Left colon (tissue), 2 donors: Measurements from ENCODE around the gene TREH. TPM values are rescaled to one million over a fixed set of nuclear protein-coding genes. Genes with fewer than 3 reads are reported as not detected.
"Not testable (repeated sequence)": the region's sequence is repeated elsewhere in the genome, so short reads cannot be mapped to it uniquely, and the experiment has no call there.

ENCODE experiments used
- ATAC-seq: fragments of 200-7000 bp; cut with Tn5 transposase; one replicate; pipeline ENCODE4 v1.9.1; 2020; ENCODE audit warnings: mild to moderate bottlenecking, moderate library complexity
- DNase-seq, 2 donors: peaks; one replicate each; pipeline ENCODE4 v3.0.0-alpha.2; 2020
- intact Hi-C, 2 donors: fragments of 100-400 bp; cut with DNase I in 1 of 2; cut with micrococcal nuclease in 1 of 2; formaldehyde crosslinking; loops; one replicate each; pipeline versions ENCODE4 v1.11.2 to v1.14.0; 2022; cut with DNase I, micrococcal nuclease
- total RNA-seq, 2 donors: library from RNA; stranded (reverse); fragmentation: NEBNext Ultra II Directional; extraction: Animal tissue kit (Norgen Biotek cat#: 25700); gene quantifications; one replicate each; pipeline ENCODE4 v1.2.1, GENCODE V29; 2021
- donor health status: DM: no; HTN: no; CAD: no.
- donor health status: DM: yes; HTN: yes; CAD: no.

TREH gene
- total RNA-seq, 2 donors from 2014 or later = 1.2 to 3.3 TPM

GRCh38 chr11:118622376-118623268 is 56.8 kb downstream of the TREH start:
- no peak for ATAC-seq
- DNase-seq = peak in 1 of 2 donors; percentile 30
- intact Hi-C loops = no loop called here

DNA sequence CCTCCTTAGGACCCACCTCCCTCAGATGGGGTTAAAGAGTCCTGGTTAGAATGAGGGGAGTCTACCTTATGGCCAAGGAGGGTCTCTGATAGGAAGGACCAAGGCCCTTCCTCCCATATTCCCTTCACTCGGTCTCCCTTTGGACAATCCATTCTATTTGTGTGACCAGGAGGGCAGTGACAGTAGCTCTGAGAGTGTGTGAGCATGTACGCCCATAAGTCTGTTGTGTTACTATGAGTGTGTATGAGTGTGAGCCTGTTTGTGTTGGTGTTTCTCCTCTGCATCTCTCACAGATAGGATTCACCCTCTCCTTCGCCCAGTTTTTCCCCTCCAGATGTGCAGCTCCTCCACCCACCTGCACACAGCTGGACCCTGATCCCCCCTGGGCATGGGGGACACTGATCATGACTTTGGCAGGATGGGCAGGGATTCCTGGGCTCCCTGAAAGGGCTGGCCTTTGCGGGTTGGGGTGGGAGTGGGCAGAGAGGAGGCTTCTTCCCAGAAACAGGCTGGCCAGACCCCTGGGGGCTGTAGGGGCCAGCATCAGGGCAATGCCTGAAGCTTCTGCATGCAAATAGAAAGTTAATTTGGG is 57.6 kb downstream of the TREH start:
- DNase-seq (no peak), ATAC-seq (no peak)

GRCh38 chr11:118621071-118621783 is 58.2 kb downstream of the TREH start:
- peak; percentile 91 for ATAC-seq
- intact Hi-C loops = no loop called here
- DNase-seq = peak; percentile 85 to 89

More for the DNA sequence above, 57.6 kb downstream of the TREH start:
- intact Hi-C loops = no loop called here

DNA sequence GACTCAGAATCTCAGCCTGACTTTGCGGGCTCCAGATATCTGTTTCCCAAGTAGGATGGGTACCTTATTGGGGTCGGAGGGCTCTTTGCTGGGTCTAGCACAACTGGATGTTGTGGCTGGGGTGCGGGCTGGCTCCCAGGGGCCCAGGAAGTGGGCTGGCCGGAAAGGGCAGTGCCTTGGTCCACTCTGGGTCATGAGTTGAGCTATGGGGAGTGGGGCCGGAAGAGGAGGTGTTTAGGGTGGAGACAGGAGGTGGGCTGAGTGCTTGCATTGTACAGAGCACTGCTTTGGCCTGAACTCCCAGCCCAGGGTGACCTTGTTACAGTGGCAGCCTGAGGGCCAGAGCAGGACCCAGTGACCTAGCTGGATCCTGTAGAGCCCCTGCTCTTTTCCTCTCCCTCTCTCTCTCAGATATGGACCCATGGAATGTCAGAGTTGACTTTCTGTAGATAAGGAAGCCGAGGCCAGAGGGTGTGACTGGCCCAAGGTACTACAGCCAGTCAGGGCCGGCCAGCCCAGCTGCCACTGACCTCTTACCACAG is 58.9 kb downstream of the TREH start:
- ATAC-seq = peak; percentile 27
- DNase-seq = peak; percentile 14 to 25
- intact Hi-C loops = no loop called here

GRCh38 chr11:118619444-118620197 is 59.8 kb downstream of the TREH start:
- intact Hi-C loops = no loop called here
- no peak for ATAC-seq
- DNase-seq = peak in 1 of 2 donors; percentile 34

- DNase-seq (peak in 1 of 2 donors; percentile 30), ATAC-seq (no peak)
- intact Hi-C loops = no loop called here
These were observed 60.5 kb downstream of the TREH start for GRCh38 chr11:118618991-118619375.

- intact Hi-C loops = no loop called here
- DNase-seq = peak in 1 of 2 donors; percentile 64
- ATAC-seq = no peak
These were observed 61.1 kb downstream of the TREH start for GRCh38 chr11:118618115-118618990.

DNA sequence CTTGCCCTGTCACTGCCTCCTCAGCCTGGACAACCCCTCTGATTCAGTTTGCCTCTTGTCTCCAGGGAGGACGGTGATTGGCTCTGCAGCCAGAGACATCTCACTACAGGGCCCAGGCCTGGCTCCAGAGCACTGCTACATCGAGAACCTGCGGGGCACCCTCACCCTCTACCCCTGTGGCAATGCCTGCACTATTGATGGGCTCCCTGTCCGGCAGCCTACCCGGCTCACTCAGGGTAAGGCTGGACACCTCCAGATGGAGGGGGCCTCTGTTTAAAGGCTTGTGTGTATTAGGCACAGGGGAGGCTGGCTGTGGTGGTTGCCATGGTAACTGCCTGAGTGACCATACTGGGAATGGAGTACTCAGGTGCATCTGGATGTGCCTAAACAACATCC is 63.5 kb downstream of the TREH start:
- DNase-seq = peak in 1 of 2 donors; percentile 17
- no peak for ATAC-seq
- intact Hi-C loops = no loop called here

DNA sequence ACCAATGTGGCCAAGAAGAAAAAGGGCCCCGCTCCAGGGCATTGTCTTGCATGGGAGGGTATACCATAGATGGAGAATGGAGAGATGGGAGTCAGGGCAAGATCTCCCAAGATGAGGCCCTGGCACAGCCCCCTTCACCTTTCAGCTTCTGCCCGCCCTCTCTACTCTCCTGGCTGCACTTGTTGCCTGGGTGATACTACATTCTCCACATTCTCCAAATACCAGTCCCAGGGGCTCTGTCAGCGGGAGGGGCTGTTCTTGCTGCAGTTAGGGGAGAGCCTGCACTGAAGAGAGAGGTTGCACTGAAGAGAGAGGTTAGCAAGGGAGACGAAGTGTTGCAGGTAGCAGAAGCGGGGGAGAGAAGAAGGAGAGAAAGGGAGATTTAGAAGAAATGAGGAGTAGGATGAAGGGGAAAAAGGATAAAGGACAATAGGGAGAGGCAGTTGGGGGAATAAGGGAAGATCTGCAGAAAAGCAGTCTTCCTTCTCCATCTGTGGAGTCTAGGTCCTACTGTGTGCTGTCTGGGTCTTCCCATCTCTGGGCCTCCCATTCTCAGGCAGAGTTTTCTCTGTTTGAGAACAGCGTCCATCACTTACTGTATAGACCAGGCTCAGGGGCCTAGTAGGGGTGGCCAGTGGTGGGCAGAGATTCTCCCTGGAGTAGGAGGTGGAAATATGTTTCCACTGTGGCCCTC is 64.0 kb downstream of the TREH start:
- DNase-seq (peak in 1 of 2 donors; percentile 21), ATAC-seq (no peak)

DNA sequence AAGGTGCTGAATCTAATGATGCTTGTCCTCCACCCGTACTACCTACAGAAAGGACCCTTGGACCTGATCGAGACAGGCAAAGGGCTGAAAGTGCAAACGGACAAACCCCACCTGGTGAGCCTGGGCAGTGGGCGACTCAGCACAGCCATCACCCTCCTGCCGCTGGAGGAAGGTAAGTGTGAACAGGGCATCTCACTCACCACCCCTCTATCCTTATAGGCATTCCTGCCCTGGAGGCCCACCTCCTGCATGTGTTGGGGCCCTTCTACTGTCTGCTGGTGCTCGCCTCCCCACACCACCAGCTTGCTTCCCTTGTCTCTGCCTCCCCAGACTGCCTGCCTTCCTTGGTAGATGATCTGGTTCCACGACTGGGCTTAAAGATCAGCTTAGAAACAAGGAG is 64.9 kb downstream of the TREH start:
- intact Hi-C loops = no loop called here
- ATAC-seq (no peak), DNase-seq (peak in 1 of 2 donors; percentile 4)

More for the DNA sequence above, 64.0 kb downstream of the TREH start:
- intact Hi-C loops = no loop called here

- no peak for ATAC-seq
- intact Hi-C loops = no loop called here
- peak in 1 of 2 donors; percentile 25 for DNase-seq
These were observed 67.1 kb downstream of the TREH start for GRCh38 chr11:118612378-118612777.

GRCh38 chr11:118611433-118611795 is 68.0 kb downstream of the TREH start:
- ATAC-seq, intact Hi-C loops: not testable (repeated sequence)
- peak in 1 of 2 donors; percentile 6 for DNase-seq

DNA sequence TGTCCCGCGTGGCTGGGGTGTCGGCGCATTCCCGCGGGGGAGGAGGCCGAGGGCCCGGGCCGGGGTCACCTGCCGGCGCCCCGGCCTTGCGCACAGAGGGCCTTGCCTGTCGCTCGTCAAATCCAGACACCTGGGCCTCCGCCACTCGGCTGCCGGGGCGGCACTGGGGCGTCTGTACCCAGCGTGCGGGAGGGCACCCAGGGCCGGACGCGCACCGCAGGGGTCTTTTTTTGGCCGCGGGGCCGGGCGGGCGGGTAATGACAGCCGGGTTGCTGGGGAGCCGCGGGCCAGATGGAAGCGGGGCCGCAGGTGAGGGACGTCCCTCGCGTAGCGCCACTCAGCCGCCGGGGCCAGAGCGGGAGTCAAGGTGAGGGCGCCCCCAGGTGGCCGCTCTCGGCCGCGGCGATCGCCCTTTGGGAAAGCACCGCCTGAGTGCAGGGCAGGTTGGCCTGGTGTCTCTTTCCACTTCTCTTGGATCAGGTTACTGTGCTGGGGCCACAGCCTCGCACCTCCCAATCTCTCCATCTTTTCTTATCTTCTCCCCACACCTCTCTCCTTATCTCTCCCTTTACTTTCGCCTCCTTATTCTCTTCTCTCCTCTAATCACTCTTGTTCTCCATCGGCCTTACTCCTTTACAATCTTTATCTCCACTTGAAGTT is 68.5 kb downstream of the TREH start:
- DNase-seq = peak; percentile 70 to 92
- intact Hi-C loops = no loop called here
- ATAC-seq = peak; percentile 74

DNA sequence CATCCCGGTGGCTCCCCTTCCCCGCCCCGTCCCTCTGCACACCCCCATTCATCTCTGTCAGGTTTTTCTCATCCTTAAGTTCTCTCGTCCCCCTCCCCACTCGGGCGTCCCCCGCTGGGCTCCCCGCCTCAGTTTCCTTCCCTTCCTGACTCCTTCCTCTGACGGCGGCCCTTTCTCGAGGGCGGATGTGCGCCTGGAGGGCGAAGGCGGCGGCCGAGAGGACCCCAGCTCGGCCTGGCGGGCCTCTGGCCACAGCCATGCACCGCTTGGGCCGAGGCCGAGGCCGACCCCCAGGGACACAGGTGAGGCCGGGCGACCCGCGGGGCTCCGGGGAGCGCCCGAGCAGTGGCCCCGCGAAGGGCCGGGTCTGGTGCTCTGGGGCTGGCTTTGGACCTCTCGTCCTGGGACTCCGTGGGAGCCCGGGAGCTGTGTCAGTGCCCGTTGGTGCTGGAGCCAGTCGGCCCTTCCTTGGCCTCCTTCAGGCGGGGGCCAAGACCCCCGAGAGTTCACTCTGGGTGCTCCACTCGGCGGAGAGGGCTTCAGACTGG is 69.2 kb downstream of the TREH start:
- no peak for ATAC-seq
- DNase-seq = no peak
- intact Hi-C loops = no loop called here

DNA sequence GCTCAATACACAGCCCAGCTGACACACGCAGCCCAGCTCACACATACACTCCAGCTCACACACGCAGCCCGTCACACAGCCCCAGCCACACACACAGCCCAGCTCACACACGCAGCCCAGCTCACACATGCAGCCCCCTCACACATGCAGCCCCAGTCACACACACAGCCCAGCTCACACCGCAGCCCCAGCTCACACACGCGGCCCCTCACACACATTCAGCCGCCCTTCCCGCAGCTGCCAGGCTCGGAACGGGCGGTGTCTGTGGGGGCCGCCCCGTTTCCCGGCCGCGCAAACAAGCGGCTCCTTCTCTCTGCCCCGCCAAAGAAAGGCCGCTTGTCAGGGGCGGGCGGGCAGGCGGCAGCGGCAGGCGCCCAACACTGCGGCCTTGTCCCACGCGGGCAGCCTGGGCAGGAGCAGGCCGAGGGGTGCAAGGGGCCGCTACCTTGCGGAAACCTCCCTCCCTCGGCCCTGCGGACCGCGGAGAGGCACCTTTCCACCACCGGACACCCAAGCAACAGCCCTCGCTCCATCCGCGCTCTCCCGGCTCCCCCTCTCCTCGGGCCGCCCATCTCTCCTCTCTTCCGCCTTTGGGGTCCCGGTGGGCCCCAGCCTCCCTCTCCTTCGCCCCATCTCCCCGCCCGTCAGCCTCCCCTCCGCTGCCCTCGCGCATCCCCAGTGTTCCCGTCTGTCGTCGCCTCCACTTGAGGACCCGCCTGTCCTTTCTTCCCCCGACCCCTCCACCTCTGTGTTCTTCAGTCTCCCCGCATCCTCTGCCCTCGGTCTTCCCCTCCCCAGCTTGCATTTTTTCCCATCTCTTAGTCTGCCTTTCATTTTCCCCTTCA is 69.8 kb downstream of the TREH start:
- intact Hi-C loops = no loop called here
- peak in 1 of 2 donors; percentile 25 for DNase-seq
- ATAC-seq = peak; percentile 15
